Measurements from ENCODE around the gene POGZ.

DNA sequence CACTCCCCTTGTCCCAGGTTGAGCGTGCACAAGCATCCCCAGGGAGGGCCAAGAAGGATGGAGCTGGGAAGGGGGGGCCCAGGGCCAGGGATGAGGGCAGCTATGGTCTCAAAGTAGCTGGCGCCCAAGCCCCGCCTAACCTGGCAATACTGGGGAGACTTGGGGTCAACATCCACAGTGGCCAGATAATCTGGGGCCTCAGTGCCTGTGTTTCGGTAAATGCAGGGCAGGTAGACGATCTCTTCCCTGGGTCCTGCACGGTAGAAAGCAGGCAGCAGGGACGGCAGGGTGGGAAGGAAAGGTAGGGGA, 90.0 kb downstream of the POGZ start:
- TF ChIP-seq, protein P1, sequence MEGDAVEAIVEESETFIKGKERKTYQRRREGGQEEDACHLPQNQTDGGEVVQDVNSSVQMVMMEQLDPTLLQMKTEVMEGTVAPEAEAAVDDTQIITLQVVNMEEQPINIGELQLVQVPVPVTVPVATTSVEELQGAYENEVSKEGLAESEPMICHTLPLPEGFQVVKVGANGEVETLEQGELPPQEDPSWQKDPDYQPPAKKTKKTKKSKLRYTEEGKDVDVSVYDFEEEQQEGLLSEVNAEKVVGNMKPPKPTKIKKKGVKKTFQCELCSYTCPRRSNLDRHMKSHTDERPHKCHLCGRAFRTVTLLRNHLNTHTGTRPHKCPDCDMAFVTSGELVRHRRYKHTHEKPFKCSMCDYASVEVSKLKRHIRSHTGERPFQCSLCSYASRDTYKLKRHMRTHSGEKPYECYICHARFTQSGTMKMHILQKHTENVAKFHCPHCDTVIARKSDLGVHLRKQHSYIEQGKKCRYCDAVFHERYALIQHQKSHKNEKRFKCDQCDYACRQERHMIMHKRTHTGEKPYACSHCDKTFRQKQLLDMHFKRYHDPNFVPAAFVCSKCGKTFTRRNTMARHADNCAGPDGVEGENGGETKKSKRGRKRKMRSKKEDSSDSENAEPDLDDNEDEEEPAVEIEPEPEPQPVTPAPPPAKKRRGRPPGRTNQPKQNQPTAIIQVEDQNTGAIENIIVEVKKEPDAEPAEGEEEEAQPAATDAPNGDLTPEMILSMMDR (IDR thresholded peaks at IDR 0.05): no peak
- TF ChIP-seq POLR2AphosphoS5 (IDR thresholded peaks at IDR 0.05; ENCODE audit: low read depth, low read length) (no peak), SIN3A (IDR thresholded peaks at IDR 0.05; ENCODE audit: borderline replicate concordance, insufficient read depth, low read depth, low read length) (no peak), REST (IDR thresholded peaks at IDR 0.05; ENCODE audit: insufficient read depth in 1 of 2, low read depth in 2 of 2, low read length in 1 of 2) (no peak), TCF7L2 (IDR thresholded peaks at IDR 0.05; ENCODE audit: low read depth, low read length) (no peak)
